AG09319 (cell line): ENCODE data around the gene TBC1D8.
"Not testable (repeated sequence)": the region's sequence is repeated elsewhere in the genome, so short reads cannot be mapped to it uniquely, and the experiment has no call there.

Experiments used
- DNase-seq: peaks from one replicate; pipeline ENCODE4 v3.0.0-alpha.2; 2010; ENCODE audit warnings: low read depth; ENCODE audit errors: extremely low read depth
- TF ChIP-seq, protein P1 (sequence below): IDR thresholded peaks from 2 replicates; pipeline ENCODE4 v1.5.1; 2011; ENCODE audit warnings: low read depth, mild to moderate bottlenecking, inconsistent platforms, low read length, moderate library complexity

Gene TBC1D8

GRCh38 chr2:101176803-101177202 is 25.6 kb upstream of the TBC1D8 start:
- TF ChIP-seq, protein P1, sequence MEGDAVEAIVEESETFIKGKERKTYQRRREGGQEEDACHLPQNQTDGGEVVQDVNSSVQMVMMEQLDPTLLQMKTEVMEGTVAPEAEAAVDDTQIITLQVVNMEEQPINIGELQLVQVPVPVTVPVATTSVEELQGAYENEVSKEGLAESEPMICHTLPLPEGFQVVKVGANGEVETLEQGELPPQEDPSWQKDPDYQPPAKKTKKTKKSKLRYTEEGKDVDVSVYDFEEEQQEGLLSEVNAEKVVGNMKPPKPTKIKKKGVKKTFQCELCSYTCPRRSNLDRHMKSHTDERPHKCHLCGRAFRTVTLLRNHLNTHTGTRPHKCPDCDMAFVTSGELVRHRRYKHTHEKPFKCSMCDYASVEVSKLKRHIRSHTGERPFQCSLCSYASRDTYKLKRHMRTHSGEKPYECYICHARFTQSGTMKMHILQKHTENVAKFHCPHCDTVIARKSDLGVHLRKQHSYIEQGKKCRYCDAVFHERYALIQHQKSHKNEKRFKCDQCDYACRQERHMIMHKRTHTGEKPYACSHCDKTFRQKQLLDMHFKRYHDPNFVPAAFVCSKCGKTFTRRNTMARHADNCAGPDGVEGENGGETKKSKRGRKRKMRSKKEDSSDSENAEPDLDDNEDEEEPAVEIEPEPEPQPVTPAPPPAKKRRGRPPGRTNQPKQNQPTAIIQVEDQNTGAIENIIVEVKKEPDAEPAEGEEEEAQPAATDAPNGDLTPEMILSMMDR: no peak
- no peak for DNase-seq

GRCh38 chr2:101175991-101176390 is 24.8 kb upstream of the TBC1D8 start:
- TF ChIP-seq, protein P1: no peak
- DNase-seq: no peak

GRCh38 chr2:101173707-101174295 is 22.6 kb upstream of the TBC1D8 start:
- TF ChIP-seq, protein P1: no peak
- no peak for DNase-seq

- DNase-seq: not testable (repeated sequence)
Measured at GRCh38 chr2:101169822-101170221, 18.6 kb upstream of the TBC1D8 start.

DNA sequence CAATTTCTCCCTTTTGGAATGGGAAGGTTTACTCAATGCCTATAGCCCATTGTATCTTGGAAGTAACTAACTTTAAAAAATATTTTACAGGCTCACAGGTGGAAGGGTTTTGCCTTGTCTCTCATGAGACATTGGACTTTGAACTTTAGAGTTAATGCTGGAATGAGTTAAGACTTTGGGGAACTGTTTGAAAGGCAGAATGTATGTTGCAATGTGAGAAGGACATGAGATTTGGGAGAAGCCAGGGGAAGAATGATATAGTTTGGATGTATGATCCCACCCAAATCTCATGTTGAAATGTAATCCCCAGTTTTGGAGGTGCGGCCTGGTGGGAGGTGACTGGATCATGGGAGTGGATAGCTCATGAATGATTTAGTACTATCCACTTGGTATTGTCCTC is 17.5 kb upstream of the TBC1D8 start:
- TF ChIP-seq, protein P1: no peak
- DNase-seq: no peak

DNA sequence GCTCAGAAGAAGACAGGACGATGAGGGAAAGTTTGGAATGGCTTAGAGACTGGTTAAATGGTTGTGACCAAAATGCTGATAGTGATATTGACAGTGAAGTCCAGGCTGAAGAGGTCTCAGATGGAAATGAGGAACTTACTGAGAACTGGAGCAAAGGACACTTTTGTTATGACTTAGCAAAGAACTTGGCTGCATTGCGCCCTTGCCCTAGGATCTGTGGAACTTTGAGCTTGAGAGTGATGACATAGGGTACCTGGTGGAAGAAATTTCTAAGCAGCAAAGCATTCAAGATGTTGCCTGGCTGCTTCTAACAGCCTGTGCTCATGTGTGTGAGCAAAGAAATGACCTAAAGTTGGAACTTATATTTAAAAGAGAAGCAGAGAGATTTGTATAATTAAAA is 16.4 kb upstream of the TBC1D8 start:
- DNase-seq: not testable (repeated sequence)

- no peak for DNase-seq
- TF ChIP-seq, protein P1: no peak
Measured at GRCh38 chr2:101164021-101164420, 12.8 kb upstream of the TBC1D8 start.

DNA sequence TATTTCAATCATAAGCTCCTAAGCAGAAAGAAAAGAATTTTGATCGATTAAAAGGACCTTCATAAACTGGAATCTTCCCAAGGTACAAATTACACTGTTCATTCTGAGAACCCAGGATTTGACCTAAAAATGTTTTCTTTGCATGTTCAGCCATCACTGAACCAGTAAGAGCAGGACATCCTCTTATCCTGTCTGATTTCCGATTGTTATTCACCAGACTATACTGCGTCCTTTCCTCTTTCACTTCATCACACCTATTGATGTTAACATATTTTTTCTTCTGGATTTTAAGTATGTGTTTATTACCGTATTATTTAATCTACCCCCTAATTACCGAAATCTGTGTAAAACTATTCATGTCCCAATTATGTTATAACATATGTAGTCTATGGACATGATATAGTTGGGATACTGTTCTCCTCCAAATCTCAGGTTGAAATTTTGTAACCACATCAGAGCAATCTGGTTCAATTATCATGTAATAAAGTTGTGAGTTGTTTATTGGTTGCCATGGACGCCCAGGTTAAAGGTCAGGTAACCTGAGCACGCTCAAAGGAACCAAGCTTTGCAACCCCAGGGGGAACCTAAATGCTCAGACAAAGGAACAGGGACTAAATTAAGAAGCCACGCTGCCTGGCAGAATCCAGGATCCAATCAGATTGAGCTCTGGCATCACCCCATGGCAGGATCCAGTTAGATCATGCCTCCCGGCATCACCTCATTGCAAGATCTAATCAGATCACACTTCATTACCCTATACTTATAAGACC is 11.6 kb upstream of the TBC1D8 start:
- TF ChIP-seq, protein P1: no peak
- no peak for DNase-seq
